GM20000 (cell line): ENCODE data around the gene ASAP3.

Experiments used
- DNase-seq: peaks from one replicate; pipeline ENCODE4 v3.0.0; 2012; ENCODE audit warnings: low spot score
- CTCF ChIP-seq: IDR thresholded peaks from 2 replicates; pipeline ENCODE4 v1.5.1; 2012; ENCODE audit warnings: mild to moderate bottlenecking, control low read depth; ENCODE audit errors: extremely low read depth, missing control alignments

ASAP3 gene

GRCh38 chr1:23433122-23433521 lies 50.9 kb downstream of the ASAP3 start:
- DNase-seq: no peak
- TF ChIP-seq CTCF: no peak

- no peak for TF ChIP-seq CTCF
- no peak for DNase-seq
These were observed 52.5 kb downstream of the ASAP3 start for GRCh38 chr1:23431431-23431830.

- no peak for DNase-seq
- TF ChIP-seq CTCF: no peak
These were observed 53.2 kb downstream of the ASAP3 start for GRCh38 chr1:23430803-23431202.

- no peak for DNase-seq
- no peak for TF ChIP-seq CTCF
These were observed 55.7 kb downstream of the ASAP3 start for GRCh38 chr1:23428136-23428905.

GRCh38 chr1:23427550-23427949 lies 56.4 kb downstream of the ASAP3 start:
- no peak for DNase-seq
- TF ChIP-seq CTCF: no peak

GRCh38 chr1:23426828-23427227 lies 57.2 kb downstream of the ASAP3 start:
- DNase-seq: no peak
- TF ChIP-seq CTCF: no peak

GRCh38 chr1:23425193-23425494 lies 58.8 kb downstream of the ASAP3 start:
- no peak for TF ChIP-seq CTCF
- DNase-seq: no peak
